GM19099 (cell line): ENCODE measurements around the gene SLC26A6.

Experiments
- POLR2A ChIP-seq: IDR thresholded peaks from 3 replicates; pipeline ENCODE4 v1.6.1; 2011; ENCODE audit warnings: low read depth; ENCODE audit not compliant: insufficient read length; ENCODE audit errors: extremely low read depth

Gene SLC26A6

DNA sequence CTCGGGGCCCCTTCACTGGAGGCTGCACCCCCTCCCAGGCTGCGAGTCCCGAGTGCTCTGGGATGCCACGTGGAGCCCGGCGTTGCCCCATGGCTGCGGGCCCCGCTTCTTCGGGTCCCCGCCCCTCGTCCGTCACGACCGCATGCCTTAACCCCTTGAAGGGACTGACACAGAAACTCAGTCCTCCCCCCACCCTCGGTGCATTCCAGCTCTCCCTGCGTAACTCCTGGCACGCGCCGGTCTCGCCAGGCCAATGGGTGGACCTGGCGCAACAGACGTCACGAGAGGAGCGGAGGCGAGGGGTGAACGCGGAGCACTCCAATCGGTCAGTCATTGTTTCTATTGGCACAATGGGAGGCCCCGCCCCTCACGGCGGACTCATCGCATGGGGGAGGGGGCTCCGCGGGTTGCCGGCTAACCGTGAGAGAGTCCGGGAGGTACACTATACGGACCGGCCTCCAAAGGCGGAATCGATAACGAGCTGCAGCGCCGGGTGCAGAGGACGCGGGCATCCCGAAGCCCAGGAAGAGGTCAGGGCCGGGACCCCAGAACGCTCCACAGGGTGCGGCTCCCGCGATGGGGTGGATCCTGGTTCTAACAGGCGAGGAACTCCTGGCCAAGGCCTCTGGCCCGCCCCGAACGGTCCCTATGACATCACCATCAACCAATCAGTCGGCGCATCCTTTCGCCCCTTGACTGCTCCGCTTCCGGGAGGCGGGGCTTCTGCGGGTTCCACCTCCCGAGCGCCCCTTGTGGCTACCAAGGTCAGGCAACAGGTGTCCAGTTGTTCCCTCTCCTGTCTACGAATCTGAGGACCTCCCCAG lies 28.4 kb upstream of the SLC26A6 start:
- peak; percentile 47 for TF ChIP-seq POLR2A

- no peak for TF ChIP-seq POLR2A
Measured at GRCh38 chr3:48662753-48663488, 27.7 kb upstream of the SLC26A6 start, which contains the start of gene CELSR3. Gene CELSR3, minus strand, starts transcription at chr3:48662886. Its CDS starts 252 bp downstream, at chr3:48662634.

DNA sequence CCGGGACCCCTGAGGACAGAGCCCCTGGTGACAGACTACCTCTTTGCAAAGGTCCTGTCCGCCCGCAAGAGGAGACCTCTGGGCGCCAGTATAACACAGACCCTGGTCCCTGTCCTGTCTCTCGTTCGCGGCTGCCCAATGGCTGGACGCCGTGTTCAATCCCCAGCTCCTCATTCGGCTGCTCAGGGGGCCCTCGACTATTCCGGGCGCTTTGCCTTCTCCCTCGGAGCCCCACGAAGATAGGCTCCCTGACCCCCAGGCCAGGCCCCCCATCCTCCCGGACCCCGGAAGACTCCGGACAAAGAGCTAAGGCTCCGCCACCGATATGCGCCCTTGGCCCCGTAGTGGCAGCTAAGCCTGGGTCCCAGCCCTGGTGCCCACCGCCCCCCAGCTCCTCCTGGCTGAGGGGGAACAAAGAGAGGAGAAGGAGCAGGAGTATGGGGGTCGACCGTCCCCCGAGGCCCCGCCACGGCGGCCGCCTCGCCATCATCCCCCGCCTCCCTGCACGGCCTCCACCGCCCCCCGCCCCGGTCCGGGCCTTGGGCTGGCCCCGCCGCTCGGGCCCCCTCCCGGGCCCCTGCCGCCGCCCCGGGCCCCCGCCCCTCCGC lies 27.0 kb upstream of the SLC26A6 start:
- no peak for TF ChIP-seq POLR2A

- TF ChIP-seq POLR2A, result no peak
Measured at GRCh38 chr3:48661501-48662144, 26.4 kb upstream of the SLC26A6 start.

DNA sequence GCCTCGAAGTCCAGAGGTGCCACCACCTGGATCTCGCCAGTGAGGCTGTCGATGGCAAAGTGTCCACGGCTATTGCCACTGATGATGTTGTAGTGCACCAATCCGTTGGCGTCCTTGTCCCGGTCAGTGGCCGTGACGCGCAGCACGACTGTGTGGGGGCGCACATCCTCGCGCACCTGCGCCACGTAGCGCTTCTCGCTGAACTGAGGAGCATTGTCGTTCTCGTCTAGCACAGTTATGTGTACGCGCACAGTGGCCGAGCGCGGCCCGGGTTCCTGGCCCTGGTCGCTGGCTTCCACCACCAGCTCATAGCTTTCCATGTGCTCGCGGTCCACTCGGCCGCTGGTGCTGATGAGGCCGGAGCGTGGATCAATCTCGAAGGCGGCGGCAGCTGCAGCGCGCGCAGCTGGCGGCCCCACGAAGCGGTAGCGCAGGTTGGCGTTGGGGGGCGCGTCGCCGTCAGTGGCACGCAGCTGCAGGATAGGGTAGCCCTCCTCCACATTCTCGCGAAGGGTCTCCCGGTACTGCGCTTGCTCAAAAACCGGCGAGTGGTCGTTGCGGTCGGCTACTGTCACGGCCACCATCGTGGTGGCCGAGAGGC lies 25.6 kb upstream of the SLC26A6 start:
- no peak for TF ChIP-seq POLR2A

- TF ChIP-seq POLR2A, result no peak
Measured at GRCh38 chr3:48656841-48657281, 21.6 kb upstream of the SLC26A6 start.

DNA sequence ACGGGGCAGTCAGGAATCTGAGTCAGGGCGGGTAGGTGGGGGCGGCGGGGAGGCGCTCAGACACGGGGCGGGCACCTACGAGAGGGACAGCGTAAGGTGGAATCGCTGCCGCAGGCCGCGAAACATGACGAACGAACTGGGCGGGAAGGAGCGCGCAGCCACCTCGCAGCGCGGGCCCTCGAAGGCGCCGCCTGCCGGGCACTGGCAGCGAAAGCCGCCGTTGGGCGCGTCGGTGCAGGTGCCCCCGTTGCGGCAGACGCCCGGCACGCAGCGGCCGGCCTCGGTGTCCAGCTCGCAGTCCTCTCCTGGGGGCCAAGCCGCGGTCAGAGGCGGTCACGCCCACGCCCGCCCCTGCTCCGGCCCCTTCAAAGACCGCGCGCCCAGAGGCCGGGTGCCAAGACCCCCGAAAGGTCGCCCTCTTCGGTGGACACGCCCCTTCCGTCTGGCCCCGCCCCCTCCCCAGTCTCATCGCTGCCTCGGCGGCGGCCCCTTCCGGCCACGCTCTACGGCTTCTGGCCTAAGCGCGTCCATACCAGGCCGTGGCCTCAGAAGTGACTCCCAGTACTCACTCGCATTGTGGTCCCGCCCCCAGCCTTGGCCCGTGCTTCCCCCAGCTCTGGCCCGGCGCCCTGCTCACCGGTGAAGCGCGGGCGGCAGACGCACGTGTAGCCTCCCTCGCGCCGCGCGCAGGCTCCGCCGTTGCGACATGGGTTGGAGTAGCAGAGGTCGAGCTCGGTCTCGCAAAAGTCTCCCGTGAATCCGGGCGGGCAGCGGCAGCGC lies 21.0 kb upstream of the SLC26A6 start:
- TF ChIP-seq POLR2A, result peak; percentile 44

GRCh38 chr3:48655606-48656005 lies 20.3 kb upstream of the SLC26A6 start:
- TF ChIP-seq POLR2A, result no peak

- TF ChIP-seq POLR2A, result no peak
Measured at GRCh38 chr3:48655063-48655462, 19.8 kb upstream of the SLC26A6 start.

- TF ChIP-seq POLR2A, result no peak
Measured at GRCh38 chr3:48652923-48653715, 17.9 kb upstream of the SLC26A6 start.

GRCh38 chr3:48651771-48652170 lies 16.5 kb upstream of the SLC26A6 start:
- TF ChIP-seq POLR2A, result no peak

- TF ChIP-seq POLR2A, result no peak
Measured at GRCh38 chr3:48650723-48651122, 15.5 kb upstream of the SLC26A6 start.

GRCh38 chr3:48648188-48648850 lies 13.1 kb upstream of the SLC26A6 start:
- TF ChIP-seq POLR2A, result no peak

- TF ChIP-seq POLR2A, result no peak
Measured at GRCh38 chr3:48647714-48648113, 12.5 kb upstream of the SLC26A6 start.
